Stimulated activated CD4-positive, alpha-beta T cell treated with anti-CD3 and anti-CD28 coated beads, Interleukin-4, amount 100 ng/mL, for 1 hour (primary cell): ENCODE results near the gene BCL7B.
"Not testable (repeated sequence)": the region's sequence is repeated elsewhere in the genome, so short reads cannot be mapped to it uniquely, and the experiment has no call there.

ENCODE experiments used
- DNase-seq: peaks from one replicate; pipeline ENCODE4 v3.0.0-alpha.2; 2020

Gene BCL7B

DNA sequence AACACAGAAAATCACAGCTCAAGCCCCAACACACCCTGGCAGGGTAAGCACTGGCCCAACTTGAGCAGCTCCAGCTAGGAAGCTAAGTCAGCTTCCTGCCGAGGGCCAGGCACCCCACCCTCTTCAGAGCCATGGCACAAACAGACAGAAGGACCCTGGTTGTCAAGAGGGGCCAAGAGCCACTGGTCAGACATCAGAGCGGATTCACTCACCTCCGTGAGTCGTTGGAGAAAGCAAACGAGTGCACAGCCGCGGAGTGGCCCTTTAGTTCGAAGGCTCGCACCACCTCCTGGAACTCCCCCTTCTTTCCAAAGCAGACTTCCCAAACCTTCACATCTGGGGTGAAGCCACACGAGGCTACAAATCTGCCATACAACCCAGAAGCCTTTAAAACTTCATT is 13.5 kb upstream of the BCL7B start:
- DNase-seq: no peak

DNA sequence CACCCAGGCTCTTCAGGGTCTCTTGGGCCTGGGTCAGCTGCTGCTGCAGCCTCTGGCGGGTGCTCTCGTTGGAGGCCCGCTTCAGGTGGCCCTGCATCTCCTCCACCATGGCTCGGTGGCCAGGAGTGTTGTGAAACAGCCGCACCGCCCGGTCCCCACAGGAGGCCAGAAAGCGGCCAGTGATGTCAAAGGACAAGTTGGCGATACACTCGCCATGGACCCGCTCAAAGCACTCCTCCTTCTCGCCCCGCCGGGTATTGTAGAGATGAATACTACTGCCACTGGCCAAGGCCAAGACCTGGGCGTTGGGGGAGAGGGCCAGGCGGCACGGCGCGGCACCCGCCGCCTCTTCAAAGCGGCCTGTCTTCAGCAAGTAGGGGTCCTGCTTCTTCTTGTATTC is 13.0 kb upstream of the BCL7B start:
- no peak for DNase-seq

DNA sequence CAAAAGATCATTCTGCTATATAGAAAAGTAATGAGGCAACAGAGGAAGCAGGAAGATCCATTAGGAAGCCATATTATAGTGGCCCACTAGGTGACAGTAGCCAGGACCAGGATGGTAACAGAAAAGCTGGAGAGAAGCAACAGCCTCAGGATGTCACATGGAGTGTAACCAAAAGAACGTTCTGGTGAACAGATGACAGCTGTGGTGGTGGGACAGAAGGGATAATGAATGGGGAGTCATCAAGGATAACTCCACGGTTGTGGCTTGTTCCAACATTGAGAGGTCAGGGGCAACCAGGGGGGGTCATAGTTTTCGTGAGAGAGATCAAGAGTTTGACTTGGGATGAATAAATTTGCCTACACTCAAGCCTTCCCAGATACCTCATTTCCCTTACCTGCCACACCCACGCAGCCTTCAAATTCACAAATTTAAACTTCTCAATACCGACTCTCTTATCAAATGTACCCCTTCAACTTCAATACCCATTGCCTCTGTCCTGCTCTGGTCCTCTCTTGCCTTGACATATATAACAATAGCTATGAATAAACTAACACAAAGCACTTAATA is 11.6 kb upstream of the BCL7B start:
- no peak for DNase-seq

DNA sequence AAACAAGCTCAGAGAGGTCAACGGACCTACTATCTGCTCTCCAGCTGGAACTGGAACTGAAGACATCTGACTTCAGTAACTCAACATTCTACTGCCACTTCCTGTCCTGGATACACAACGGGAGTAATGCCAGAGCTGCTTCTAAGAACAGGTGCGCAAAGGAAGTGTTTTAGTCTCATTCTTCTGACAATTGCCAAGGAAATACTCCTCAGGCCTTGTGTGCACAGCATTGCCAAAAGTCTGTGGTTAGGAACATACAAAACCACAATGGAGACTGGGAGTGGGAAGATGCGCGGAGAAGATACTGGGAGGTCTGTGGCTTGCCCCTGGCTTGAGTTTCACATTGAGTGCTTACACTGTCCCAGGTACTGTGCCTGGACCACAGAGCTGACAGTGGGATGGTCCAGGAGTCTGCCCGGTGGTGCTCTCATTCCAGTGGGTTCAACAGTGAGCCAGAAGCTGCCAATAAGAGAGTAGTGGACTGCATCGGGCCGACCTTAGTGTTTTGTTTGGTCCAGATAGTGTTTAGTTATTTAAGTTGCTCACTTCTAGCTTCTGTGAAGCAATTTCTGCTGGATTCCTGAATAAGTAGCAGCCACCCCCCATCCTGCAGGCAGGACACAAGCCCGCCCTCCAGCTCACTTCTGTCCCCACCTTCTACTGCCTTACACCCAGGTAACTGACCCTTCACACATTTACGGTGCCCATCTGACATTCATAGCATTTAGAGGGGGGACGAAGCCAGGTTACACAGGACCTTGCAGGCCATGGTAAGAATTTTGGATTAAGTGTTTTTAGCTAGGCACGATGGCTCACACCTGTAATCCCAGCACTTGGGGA is 10.6 kb upstream of the BCL7B start:
- no peak for DNase-seq

DNA sequence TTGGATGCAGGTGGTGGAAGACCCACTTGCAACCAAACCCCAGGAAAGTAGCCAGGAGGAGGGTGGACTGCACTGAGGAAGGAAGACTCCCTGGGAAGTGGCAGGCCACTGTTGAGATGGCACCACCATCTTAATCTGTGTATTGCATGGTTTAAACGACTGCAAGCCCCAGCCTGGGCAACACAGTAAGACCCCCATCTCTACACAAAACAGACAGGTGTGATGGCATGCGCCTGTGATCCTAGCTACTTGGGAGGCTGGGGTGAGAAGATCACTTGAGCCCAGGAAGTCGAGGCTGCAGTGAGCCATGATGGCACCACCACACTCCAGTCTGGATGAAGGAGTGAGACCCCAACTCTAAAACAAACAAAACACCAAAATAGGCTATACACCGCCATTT is 9.7 kb upstream of the BCL7B start:
- DNase-seq: no peak

DNA sequence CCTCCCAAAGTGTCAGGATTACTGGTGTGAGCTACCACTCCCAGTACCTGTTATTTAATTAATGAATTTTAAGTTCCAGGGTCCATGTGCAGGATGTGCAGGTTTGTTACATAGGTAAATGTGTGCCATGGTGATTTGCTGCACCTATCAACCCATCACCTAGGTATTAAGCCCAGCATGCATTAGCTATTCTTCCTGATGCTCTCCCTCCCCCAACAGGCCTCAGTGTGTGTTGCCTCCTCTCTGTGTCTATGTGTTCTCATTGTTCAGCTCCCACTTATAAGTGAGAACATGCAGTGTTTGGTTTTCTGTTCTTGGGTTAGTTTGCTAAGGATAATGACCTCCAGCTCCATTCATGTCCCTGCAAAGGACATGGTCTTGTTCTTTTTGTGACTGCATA is 8.9 kb upstream of the BCL7B start:
- not testable (repeated sequence) for DNase-seq

DNA sequence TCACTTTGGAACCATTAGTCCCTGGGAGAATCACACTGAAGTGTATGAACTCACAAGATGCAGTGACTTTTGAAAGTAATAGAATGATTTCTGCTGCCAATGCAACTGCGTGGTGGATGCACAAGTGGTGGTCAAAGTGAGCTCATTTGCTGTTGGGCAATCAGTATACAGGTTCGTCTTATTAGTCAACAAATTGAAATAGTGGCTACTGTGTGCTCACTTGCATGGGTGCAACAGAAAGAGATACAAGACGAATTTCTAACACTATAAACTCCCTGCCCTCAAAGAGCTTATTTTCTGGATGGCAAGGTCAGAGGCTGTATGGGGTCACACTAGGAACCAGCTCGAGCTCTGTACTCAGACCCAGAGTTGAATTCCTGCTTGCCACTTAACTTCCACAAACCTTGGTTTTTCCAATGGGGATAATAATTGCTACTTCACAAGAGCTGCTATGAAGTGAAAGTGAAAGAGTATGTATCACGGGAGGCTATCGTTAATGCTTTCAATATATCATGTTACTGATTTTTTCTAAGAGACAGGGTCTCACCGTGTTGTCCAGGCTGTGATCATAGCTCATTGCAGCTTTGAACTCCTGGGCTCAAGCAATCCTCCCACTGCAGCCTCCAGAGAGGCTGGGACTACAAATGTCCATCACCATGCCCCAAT is 8.3 kb upstream of the BCL7B start:
- no peak for DNase-seq

DNA sequence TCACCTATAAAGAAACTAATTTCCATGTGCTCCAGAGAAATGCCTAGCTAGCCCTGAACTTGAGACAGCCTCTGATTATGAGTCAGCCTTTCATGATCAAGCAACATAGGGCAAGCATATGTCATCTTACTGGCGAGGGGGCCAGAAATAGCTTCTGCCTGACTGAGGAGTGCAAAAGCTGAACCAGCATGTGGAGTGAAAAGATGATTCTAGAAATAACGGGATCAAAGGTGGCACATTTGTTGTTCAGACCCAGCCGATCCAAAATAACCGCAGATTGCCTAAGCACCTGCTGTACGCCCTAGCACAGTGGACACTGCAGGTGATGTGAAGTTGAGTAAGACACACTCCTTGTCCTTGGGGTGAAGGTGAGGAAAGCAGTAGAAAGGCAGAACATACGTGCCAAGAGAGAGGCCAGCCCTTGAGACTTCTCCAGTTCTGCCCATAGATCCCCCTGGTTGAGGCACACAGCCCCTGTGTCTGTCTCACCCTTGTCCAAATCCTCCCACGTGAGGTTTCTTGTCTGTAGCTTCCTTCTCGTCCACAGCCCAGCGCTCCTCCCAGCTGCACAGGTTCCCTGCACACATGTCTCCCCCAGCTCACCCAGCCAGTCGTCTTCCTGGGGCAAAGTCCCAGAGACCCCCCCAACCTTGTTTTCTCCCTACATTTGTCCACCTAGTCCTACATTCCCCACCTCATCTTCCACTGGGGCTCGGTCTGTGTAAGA is 2.8 kb upstream of the BCL7B start:
- no peak for DNase-seq

DNA sequence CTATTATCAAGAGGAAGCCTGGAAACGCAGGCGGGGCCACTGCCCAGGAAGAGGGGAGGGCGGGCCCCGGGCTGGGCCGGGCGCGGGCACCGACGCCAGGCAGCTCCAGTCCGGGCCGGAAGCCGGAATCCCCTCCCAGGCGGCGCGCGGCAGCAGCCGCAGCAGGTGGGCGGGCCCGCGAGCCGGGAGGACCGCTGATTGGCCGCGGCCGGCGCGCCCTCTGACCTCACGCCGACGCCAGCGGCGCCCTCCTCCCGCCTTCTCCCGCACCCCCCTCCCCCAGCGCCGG is 438 bp downstream of the BCL7B start:
- peak; percentile 90 for DNase-seq

DNA sequence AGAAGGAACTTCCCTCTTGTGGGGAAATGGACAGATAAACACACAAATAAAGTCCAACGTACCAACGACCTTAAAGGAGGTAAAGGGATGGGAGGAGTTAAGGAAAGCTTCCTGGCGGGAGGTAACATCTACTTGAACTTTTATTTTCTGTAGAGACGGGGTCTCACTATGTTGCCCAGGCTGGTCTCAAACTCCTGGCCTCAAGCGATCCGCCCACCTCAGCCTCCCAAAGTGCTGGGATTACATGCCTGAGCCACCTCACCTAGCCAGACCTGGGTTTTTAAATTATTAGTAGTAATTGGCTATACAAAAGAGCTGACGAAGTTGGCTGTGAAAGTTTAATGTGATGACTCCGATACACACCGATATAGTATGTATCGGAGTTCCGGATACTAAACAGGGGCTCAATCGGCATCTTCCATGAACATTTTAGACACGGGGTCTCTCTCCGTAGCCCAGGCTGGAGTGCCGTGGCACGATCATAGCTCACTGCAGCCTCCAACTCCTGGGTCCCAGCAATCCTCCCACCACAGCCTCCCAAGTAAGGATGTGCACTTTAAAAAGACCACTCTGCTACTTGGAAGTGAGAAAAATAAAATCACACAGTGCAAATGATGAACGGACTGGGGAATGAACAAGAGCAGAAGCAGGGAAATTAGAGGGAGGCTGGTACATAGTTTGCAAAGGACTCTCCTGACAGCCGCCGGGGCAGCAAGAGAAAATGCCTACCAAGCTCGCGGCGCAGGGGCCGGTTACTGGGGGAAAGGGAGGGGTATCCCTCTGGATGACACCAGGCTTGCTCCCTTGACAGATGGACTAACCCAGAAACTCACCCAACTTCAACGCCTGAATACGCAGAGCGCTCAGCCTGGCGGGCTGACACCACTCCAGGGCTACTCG is 1.0 kb downstream of the BCL7B start:
- DNase-seq: no peak

DNA sequence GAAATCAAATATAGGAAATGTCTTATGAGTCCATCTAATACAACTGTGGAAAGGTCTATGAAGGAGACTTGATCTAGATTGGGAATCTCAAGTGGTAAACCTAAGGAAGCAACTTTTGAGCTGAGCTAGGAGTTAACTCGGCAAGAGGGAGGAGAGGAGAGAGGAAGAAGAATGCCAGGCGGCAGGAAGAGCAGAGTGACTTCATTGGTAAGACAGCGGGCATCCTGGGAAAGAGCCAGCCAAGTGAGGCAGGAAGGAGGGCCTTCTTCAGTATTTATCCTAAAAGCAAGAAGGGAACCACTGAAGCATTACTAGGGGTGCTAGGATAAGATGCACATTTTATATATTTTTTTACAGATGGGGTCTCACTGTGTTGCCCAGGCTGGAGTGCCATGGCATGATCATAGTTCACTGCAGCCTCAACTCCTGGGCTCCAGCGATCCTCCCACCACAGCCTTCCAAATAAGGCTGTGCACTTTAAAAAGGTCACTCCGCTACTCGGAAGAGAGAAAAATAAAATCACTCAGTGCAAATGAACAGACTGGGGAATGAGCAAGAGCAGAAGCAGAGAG is 2.0 kb downstream of the BCL7B start:
- DNase-seq: no peak

DNA sequence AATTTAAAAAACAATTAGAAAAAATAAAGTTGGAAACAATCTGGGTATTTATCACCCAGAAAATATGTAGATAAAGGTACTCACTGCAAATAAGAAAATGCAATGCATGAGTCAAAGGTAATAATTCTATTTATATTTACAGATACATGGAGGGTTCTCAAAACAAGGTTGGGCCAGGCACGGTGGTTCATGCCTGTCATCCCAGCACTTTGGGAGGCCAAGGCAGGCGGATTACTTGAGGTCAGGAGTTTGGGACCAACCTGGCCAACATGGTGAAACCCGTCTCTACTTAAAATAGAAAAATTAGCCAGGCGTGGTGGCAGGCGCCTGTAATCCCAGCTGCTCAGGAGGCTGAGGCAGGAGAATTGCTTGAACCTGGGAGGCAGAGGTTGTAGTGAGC is 7.4 kb downstream of the BCL7B start:
- not testable (repeated sequence) for DNase-seq

DNA sequence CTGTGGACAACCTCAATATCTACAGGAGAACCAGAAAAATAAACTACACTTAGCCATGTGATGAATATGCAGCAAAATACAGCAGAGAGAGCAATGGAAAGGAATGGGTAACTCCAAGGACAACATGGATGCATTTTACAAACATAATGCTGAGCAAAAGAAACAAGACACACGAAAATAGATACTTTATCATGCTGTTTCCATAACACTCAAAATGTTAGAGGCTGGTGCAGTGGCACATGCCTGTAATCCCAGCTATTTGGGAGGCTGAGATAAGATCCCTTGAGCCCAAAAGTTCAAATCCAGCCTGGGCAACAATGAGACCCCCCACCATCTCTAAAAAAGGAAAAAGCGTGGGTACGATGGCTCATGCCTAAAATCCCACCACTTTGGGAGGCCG is 8.3 kb downstream of the BCL7B start:
- no peak for DNase-seq

DNA sequence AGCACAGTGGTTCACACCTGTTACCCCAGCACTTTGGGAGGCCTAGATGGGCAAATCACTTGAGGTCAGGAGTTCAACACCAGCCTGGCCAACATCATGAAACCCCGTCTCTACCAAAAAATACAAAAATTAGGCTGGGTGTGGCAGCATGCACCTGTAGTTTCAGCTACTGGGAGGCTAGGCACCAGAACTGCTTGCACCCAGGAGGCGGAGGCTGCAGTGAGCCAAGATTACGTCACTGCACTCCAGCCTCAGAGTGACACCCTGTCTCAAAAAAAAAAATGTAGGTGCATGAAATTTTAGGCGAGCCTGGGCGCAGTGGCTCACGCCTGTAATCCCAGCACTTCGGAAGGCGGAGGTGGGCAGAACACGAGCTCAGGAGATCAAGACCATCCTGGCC is 9.6 kb downstream of the BCL7B start:
- no peak for DNase-seq

DNA sequence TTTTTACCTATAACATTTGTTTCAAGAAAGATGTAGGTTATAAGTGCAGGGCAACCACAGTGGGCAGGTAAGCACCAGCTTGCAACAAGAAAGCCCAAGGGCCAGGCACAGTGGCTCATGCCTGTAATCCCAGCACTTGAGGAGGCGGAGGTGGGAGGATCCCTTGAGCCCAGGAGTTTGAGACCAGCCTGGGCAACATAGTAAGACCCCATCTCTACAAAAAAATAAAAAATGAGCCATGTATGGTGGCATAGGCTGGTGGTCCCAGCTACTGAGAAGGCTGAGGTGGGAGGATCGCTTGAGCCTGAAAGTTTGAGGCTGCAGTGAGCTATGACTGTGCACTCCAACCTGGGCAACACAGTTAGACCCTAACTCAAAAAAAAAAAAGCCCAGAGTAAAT is 12.8 kb downstream of the BCL7B start:
- DNase-seq: no peak

DNA sequence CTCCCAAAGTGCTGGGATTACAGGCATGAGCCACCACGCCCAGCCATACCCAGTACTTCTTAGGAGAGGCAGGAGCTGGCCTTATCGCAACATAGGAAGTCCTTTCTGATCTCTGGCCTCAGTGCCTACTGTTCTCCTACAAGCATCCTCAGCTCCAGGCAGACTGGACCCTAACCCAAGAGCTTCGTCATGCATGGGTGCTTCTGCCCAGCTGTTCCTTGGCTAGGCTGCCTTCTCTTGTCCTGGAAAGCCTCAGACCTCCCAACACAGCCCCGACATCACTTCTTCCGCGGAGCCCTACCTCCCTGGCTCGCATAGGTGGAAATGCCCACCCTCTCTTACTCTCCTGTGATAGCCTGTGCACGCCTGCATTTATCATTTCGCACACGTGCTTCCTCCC is 15.8 kb downstream of the BCL7B start:
- DNase-seq: no peak

DNA sequence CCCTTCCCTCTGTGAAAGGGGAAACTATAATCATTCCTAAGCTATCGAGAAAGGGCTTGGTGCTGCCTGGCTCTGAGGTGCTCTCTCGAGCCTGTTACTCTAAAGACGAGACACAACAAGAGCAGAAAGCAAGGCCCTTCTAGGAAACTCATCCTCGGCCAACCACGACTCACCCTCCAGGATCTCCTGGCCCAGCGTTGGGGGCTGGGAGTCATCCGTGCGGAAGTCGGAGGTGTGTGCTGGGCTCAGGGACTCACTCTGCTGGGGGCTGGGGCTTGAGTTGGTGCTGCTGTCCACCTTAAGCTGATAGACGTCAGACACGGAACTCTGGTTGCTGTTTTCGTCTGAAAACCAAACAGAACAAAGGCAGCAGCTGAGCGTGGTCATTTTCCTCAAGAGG is 17.8 kb downstream of the BCL7B start:
- DNase-seq: no peak

DNA sequence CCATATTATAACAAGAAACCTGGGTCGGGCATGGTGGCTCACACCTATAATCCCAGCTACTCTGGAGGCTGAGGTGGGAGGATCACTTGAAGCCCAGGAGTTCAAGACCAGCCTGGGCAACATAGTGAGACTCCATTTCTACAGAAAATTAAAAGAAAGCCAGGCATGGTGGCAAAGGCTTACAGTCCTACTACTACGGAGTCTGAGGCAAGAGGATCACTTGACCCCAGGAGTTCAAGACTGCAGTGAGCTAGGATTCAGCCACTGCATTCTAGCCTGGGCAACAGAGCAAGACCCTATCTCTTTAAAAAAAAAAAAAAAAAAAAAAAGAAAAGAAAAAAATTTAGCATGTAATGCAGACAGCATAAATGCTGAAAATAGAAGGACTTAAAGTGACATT is 19.0 kb downstream of the BCL7B start:
- DNase-seq: not testable (repeated sequence)

DNA sequence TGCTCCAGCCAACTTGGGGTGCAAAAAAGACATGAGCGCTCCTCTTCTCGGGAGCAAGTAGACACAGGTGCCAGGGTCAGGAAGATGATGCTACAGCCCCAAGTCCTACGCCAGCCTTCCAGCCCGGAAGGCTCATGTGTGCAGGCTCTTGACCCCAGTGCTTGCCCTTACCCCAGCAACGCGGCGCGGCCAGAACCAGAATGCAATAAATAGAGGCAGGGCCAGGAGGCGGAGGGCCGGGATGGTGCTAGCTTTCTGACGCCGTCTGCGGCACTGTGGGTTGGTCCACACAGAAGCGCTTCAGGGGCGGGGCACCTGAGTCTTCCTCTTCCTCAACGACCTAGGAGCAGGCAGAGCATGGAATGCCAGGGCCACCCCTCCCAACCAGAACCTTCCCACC is 20.4 kb downstream of the BCL7B start:
- DNase-seq: no peak

DNA sequence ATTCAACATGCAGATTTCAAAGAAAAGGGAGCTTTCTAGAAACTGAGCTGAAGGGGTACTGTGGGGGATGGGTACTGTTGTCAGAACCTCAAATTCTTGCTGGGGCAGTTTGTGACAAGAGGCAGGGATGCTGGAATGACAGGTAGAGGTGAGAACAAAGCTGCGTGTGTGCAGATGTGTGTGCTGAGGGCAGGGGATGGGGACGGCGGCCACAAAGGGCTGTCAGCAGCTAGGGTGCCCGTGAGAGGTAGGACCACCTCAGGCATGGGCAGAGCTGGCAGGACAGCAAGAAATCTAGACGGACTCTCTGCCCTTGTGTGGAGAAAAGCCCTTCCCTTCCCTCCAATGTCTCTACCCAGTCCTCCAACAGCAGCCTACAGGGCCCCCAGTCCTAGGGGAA is 21.0 kb downstream of the BCL7B start:
- DNase-seq: no peak

DNA sequence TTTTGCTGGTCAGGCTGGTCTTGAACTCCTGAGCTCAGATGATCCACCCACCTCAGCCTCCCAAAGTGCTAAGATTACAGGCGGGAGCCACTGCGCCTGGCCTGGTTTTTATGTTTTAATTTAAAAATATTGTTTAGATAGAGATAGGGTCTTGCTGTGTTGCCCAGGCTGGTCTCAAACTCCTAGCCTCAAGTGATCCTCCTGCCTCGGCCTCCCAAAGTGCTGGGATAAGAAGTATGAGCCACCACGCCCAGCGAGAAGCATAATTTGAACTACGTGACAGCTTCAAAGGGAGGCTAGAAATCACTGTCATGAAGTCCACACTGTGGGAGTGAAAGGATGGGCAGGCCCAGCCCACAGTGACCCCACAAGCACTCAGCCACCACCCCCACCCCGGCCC is 21.6 kb downstream of the BCL7B start:
- not testable (repeated sequence) for DNase-seq

DNA sequence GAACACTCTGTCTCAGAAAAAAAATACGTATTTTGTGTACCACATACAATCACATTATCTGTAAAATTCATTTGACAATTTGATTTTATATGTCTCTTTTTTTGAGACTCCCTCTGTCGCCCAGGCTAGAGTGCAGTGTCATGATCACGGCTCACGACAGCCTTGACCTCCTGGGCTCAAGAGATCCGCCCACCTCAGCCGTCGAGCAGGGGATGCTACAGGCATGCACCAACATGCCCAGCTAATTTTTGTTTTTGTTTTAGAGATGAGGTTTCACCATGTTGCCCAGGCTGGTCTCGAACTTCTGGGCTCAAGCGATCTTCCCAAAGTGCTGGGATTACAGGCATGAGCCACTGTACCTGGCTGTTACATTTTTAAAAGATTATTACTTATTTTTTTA is 23.7 kb downstream of the BCL7B start:
- no peak for DNase-seq

DNA sequence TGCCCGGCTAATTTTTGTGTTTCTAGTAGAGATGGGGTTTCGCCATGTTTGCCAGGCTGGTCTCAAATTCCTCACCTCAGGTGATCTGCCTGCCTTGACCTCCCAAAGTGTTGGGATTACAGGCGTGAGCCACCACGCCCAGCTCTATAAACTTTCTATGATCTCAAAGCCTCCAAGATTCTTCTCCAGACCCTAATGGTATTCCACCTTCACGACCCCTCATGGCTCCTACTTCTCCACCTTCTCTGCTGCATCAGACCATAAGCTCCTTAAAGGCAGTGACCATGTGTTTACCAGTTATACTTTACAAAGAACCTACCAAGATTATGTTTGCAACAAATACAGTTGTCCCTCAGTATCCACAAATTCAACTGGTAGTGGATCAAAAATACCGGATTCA is 25.3 kb downstream of the BCL7B start:
- DNase-seq: no peak
